DOHH2 (cell line): ENCODE results near the gene ABLIM3.

ENCODE experiments used
- H3F3A ChIP-seq: fragments of 200-600 bp; sonication (generic), shearing (Covaris generic); 2 replicates; pipeline ENCODE4 v1.6.0; 2016; ENCODE audit warnings: antibody characterized with exemption, mild to moderate bottlenecking; ENCODE audit not compliant: control insufficient read depth, insufficient read depth
- H3K27ac ChIP-seq: fragments of 200-600 bp; sonication (generic); 2 replicates; pipeline ENCODE4 v1.5.1; 2014; ENCODE audit warnings: low read depth, mild to moderate bottlenecking, low read length, moderate library complexity
- H3K27me3 ChIP-seq: fragments of 200-600 bp; sonication (generic); 2 replicates; pipeline ENCODE4 v1.6.1; 2014; ENCODE audit warnings: mild to moderate bottlenecking, low read length, mixed read lengths; ENCODE audit not compliant: control insufficient read depth
- H3K36me3 ChIP-seq: fragments of 200-600 bp; sonication (generic); 2 replicates; pipeline ENCODE4 v1.6.1; 2014; ENCODE audit warnings: mild to moderate bottlenecking, low read length, moderate library complexity, mixed read lengths; ENCODE audit not compliant: control insufficient read depth
- H3K4me1 ChIP-seq: fragments of 200-600 bp; sonication (generic); 2 replicates; pipeline ENCODE4 v1.6.1; 2014; ENCODE audit warnings: mild to moderate bottlenecking, low read length, mixed read lengths; ENCODE audit not compliant: control insufficient read depth
- H3K4me2 ChIP-seq: fragments of 200-600 bp; sonication (generic); 2 replicates; pipeline ENCODE4 v1.6.0; 2014; ENCODE audit warnings: mild to moderate bottlenecking, low read length, moderate library complexity
- H3K4me3 ChIP-seq: fragments of 200-600 bp; sonication (generic); 2 replicates; pipeline ENCODE4 v1.5.1; 2014; ENCODE audit warnings: mild to moderate bottlenecking, low read length, mixed read lengths
- H3K79me2 ChIP-seq: fragments of 200-600 bp; sonication (generic); 2 replicates; pipeline ENCODE4 v1.6.1; 2014; ENCODE audit warnings: mild to moderate bottlenecking, low read length, mixed read lengths; ENCODE audit not compliant: control insufficient read depth
- H3K9me2 ChIP-seq: fragments of 200-600 bp; sonication (generic); replicated peaks from 2 replicates; pipeline ENCODE4 v1.6.1; 2014; ENCODE audit warnings: mild to moderate bottlenecking, low read length, mixed read lengths; ENCODE audit not compliant: control insufficient read depth
- H3K9me3 ChIP-seq: fragments of 200-600 bp; sonication (generic); 2 replicates; pipeline ENCODE4 v1.6.1; 2014; ENCODE audit warnings: antibody characterized with exemption, low read length, mixed read lengths; ENCODE audit not compliant: control insufficient read depth, insufficient read depth
- H4K20me1 ChIP-seq: fragments of 200-600 bp; sonication (generic); 2 replicates; pipeline ENCODE4 v1.6.0; 2014; ENCODE audit warnings: low read depth, mild to moderate bottlenecking, antibody characterized with exemption, low read length, moderate library complexity; ENCODE audit not compliant: control insufficient read depth, insufficient read depth
- EZH2phosphoT487 ChIP-seq: fragments of 200-600 bp; sonication (generic); IDR thresholded peaks from 2 replicates; pipeline ENCODE4 v1.6.1; 2017; ENCODE audit warnings: borderline replicate concordance, mild to moderate bottlenecking, antibody characterized with exemption, low read length, moderate library complexity, mixed read lengths
- TF ChIP-seq, protein P1 (sequence below): fragments of 200-600 bp; sonication (generic); IDR thresholded peaks from one replicate; pipeline ENCODE4 v1.5.1; 2014; ENCODE audit warnings: antibody characterized with exemption, mild to moderate bottlenecking, low read depth, low read length; ENCODE audit not compliant: poor library complexity, severe bottlenecking

ABLIM3 gene

DNA sequence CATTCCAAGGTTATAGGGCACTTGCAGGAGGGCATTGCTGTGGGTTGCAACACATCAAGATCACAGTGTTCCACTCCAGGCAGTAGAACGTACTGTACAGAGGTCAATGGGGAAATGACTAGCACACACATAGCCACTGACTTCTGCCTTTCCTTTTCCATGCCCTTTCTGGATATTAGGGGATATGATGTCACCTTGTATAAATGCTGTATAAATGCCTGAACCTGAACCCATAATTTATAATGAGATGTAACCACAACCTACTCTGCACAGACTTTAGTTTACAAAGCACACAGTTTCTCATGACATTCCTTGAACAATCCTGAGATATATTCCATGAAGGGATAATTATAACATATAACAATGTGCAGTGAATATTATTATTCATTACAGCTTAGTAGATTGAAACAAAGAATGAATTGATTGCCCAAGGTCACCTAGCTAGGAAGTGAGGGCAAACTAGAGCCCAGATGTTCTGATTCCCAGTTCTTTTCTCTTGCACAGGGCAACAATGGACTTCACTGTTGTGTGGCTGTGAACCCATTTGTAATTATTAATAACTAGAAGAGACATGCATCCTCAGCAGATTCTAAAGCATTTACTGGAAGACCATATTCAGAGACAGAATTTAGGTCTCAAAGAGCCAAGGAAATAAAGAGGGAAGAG lies 5.6 kb upstream of the ABLIM3 start:
- H3K9me3 ChIP-seq = no peaks in the 10 kb centered on the region
- H3K79me2 ChIP-seq = no peaks in the 10 kb centered on the region
- H3K27me3 ChIP-seq = peaks cover 20% of the 10 kb centered on the region
- H3K4me3 ChIP-seq = no peak overlapping the region
- no peaks in the 10 kb centered on the region for H3K36me3 ChIP-seq
- no peaks in the 10 kb centered on the region for H3K4me1 ChIP-seq
- H3F3A ChIP-seq = no peaks in the 10 kb centered on the region
- H3K4me2 ChIP-seq = no peak overlapping the region
- no peak for TF ChIP-seq EZH2phosphoT487
- TF ChIP-seq, protein P1, sequence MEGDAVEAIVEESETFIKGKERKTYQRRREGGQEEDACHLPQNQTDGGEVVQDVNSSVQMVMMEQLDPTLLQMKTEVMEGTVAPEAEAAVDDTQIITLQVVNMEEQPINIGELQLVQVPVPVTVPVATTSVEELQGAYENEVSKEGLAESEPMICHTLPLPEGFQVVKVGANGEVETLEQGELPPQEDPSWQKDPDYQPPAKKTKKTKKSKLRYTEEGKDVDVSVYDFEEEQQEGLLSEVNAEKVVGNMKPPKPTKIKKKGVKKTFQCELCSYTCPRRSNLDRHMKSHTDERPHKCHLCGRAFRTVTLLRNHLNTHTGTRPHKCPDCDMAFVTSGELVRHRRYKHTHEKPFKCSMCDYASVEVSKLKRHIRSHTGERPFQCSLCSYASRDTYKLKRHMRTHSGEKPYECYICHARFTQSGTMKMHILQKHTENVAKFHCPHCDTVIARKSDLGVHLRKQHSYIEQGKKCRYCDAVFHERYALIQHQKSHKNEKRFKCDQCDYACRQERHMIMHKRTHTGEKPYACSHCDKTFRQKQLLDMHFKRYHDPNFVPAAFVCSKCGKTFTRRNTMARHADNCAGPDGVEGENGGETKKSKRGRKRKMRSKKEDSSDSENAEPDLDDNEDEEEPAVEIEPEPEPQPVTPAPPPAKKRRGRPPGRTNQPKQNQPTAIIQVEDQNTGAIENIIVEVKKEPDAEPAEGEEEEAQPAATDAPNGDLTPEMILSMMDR = no peak
- H3K27ac ChIP-seq = no peak overlapping the region
- no peaks in the 10 kb centered on the region for H3K9me2 ChIP-seq
- H4K20me1 ChIP-seq = no peaks in the 10 kb centered on the region

DNA sequence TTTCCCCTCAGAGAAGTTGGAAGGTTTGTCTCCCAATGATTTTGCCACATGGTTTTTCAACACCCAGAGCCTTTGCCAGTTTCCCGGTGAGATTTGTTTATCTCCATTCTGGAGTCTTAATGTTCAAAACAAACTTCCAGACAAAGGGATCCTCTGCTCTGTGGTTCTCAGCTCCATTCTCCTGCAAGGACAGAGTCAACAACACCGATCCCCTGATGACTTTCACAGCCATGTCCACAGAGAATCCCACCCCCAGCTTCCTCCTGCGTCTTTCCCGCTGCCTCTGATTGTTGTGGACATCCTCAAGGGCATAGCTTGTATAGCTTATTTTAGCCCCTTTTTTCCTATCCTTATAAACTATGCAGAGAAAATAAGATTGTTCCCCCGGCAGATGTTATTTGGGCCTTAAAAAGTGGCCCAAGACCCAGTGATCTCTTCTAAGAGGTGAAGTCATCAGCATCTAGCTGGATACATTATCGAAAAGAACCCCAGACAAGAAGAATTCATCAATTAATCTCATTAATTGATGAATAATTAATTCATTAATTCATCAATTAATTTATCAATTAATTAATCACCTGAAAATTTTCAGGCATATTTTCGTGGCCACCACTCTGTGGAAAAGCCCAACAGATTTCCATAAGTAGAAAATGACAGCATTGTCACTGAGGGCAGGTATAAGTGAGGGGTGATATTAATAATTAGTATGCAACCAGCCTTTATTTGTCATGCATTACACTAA lies 2.9 kb upstream of the ABLIM3 start:
- Histone ChIP-seq H3K4me2 (no peak overlapping the region), H3K4me3 (no peak overlapping the region), H3K9me2 (no peaks in the 10 kb centered on the region), H3K36me3 (no peaks in the 10 kb centered on the region), H3K79me2 (no peaks in the 10 kb centered on the region), H3K9me3 (no peaks in the 10 kb centered on the region), H3K27ac (no peak overlapping the region), H4K20me1 (no peaks in the 10 kb centered on the region), H3F3A (no peaks in the 10 kb centered on the region), H3K4me1 (no peaks in the 10 kb centered on the region), H3K27me3 (peaks cover 17% of the 10 kb centered on the region)
- no peak for TF ChIP-seq EZH2phosphoT487
- TF ChIP-seq, protein P1 = no peak

DNA sequence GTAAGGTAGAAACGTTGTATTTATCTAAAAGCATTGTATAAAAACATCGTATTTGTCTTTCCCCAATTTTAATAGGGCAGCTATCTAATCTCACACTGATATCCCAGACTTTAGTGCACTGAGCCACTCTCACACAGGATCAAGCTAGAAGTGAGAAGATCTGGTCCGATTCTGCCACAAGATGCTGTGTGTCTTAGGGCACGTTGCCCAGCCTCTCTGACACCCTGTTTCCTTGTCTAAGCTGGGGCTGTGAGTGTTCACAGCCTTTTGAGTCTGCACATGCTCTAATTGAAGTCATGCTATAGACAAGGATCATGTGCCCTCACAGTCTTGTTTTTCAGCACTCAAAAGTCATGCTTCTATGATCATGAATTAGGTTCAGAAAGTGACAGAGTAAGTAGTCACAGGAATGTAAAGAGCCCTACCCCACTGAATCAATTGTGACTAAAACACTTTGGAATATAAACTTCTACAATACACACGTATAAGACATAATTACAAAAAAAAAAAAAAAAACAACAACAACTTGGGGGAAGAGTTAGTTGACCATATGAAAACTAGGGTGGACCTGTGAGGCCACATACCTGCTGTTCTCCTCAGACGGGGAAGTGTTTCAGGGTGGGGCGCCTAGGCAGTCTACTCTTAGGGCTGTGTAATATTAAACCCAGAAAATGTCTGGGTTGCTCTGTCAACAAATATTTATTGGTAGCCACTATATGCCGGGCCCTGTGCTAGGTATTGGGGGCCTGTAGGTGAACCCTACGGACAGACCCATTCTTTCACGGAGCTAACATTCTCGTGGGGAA lies 893 bp upstream of the ABLIM3 start:
- H3F3A ChIP-seq = no peaks in the 10 kb centered on the region
- no peaks in the 10 kb centered on the region for H3K36me3 ChIP-seq
- H4K20me1 ChIP-seq = no peaks in the 10 kb centered on the region
- H3K4me3 ChIP-seq = no peak overlapping the region
- no peak overlapping the region for H3K27ac ChIP-seq
- H3K79me2 ChIP-seq = no peaks in the 10 kb centered on the region
- no peaks in the 10 kb centered on the region for H3K9me2 ChIP-seq
- no peaks in the 10 kb centered on the region for H3K9me3 ChIP-seq
- peaks cover 13% of the 10 kb centered on the region for H3K27me3 ChIP-seq
- TF ChIP-seq, protein P1 = no peak
- no peak for TF ChIP-seq EZH2phosphoT487
- H3K4me1 ChIP-seq = no peaks in the 10 kb centered on the region
- no peak overlapping the region for H3K4me2 ChIP-seq
